ENCODE measurements around the gene MAPK8IP3. TPM values are rescaled to one million over a fixed set of nuclear protein-coding genes. Genes with fewer than 3 reads are reported as not detected.

The MAPK8IP3 gene
- total and polyA plus RNA-seq, 9 of the 15 experiments (the other 6 are each of a cell fraction or from before 2014, with no cell fraction given): 0.17 to 58.7 (median 16.7) TPM

GRCh38 chr16:1781758-1782407 lies 75.9 kb downstream of the MAPK8IP3 start:
- peak; percentile 33 for ATAC-seq
- H2AFZ ChIP-seq (ENCODE audit: low read depth, low read length): peak overlapping the region; percentile 55; the same call in 1 of the 2 replicates
- peaks cover 4 to 84% of the 10 kb centered on the region in 2 experiments; a peak in 3 of 5 replicates for H3K4me1 ChIP-seq (replicated peaks in 1 of 2; ENCODE audit: control insufficient read depth in 2 of 2, insufficient read depth in 2 of 2, low read length in 2 of 2)
- peaks cover 51% of the 10 kb centered on the region; the same call in 1 of the 3 replicates for H3K36me3 ChIP-seq (ENCODE audit: control insufficient read depth, insufficient read depth, low read length)
- DNase-seq (ENCODE audit: extremely low read depth in 1 of 4, low spot score in 3 of 4): peak in 2 of 4 experiments; percentile 35 to 54
- 3% methylated on average over 41 of the region's 70 CpGs for WGBS (ENCODE audit: insufficient coverage, low coverage, missing lambda C conversion rate)
- peak overlapping the region; percentile 69; the same call in 2 of the 3 replicates for H3K27ac ChIP-seq (ENCODE audit: extremely low read depth, low read depth, low read length)
- no peaks in the 10 kb centered on the region for H3K9me1 ChIP-seq (ENCODE audit: control insufficient read depth, insufficient read depth, low read length)
- peak overlapping the region; percentile 98 for H3K4me2 ChIP-seq (ENCODE audit: insufficient read depth, low read length)
- no peak for FAIRE-seq
- CTCF ChIA-PET (ENCODE audit: low intra/inter-chr PET ratio): interaction anchor here (0.6 kb wide), 1 partner anchor 483 kb away, joined by 3 read pairs; no protein-coding TSS in a partner anchor
- in situ Hi-C loops (cut with MboI): loop anchor here (5.0 kb wide), 1 partner anchor 150 kb away; no protein-coding TSS in a partner anchor
- peaks cover 49% of the 10 kb centered on the region for H3K79me2 ChIP-seq (ENCODE audit: control insufficient read depth, insufficient read depth, low read length)
- peak overlapping the region; percentile 99 for H3K4me3 ChIP-seq
- H3K9me3 ChIP-seq (replicated peaks; ENCODE audit: control insufficient read depth, insufficient read depth, low read depth, low read length): no peaks in the 10 kb centered on the region
- H3K27me3 ChIP-seq (ENCODE audit: control insufficient read depth in 2 of 2, insufficient read depth in 2 of 2, low read length in 2 of 2): no peaks in the 10 kb centered on the region
- BruUV-seq (replicated peaks): no TSS peak
- intact Hi-C loops (cut with micrococcal nuclease): loop anchor here (5.0 kb wide), 1 partner anchor 170 kb away; the partner anchor contains the start of genes CRAMP1 and IFT140
- H3K9ac ChIP-seq (ENCODE audit: insufficient read depth in 1 of 2, low read depth in 2 of 2, low read length in 2 of 2): peak overlapping the region; percentile 77 to 96
- H4K20me1 ChIP-seq (replicated peaks; ENCODE audit: control insufficient read depth, insufficient read depth, low read length): peaks cover 3% of the 10 kb centered on the region; the same call in 1 of the 2 replicates
- POLR2A ChIA-PET: interaction anchor here (0.7 to 2.3 kb wide), 8 partner anchors 10 to 1102 kb away, joined by 3 to 35 read pairs (median 6); partner anchors contain the start of genes EME2, MRPS34, NME3 and RPS2
- peak; percentile 41; the same call in 1 of the 2 replicates for TF ChIP-seq PKNOX1 (IDR thresholded peaks at IDR 0.05)
- no peak for TF ChIP-seq ZNF318 (IDR thresholded peaks at IDR 0.05; ENCODE audit: borderline replicate concordance in 1 of 2, low read depth in 1 of 2)
- TF ChIP-seq NKRF (IDR thresholded peaks at IDR 0.05; ENCODE audit: borderline replicate concordance): peak; percentile 61; the same call in 1 of the 2 replicates
- no peak for TF ChIP-seq TRIM24 (IDR thresholded peaks at IDR 0.05)
- no peak for TF ChIP-seq ZNF551 (CRISPR knock-in tag; IDR thresholded peaks at IDR 0.05)
- TF ChIP-seq POLR2A (conservative IDR thresholded peaks at IDR 0.05): peak; percentile 59
- no peak for TF ChIP-seq TFE3 (CRISPR knock-in tag; IDR thresholded peaks at IDR 0.05)
